BLaER1 (cell line): ENCODE data around the gene PCMT1.

Experiments
- H3K27ac ChIP-seq: shearing (Covaris generic); formaldehyde crosslinking; 2 replicates; pipeline ENCODE4 v1.8.1; 2022
- H3K27me3 ChIP-seq: shearing (Covaris generic); formaldehyde crosslinking; 2 replicates; pipeline ENCODE4 v1.8.1; 2022
- H3K36me3 ChIP-seq: shearing (Covaris generic); formaldehyde crosslinking; 2 replicates; pipeline ENCODE4 v1.8.1; 2022
- H3K4me1 ChIP-seq: shearing (Covaris generic); formaldehyde crosslinking; 2 replicates; pipeline ENCODE4 v1.8.1; 2022
- H3K4me2 ChIP-seq: shearing (Covaris generic); formaldehyde crosslinking; 2 replicates; pipeline ENCODE4 v1.8.1; 2022
- H3K4me3 ChIP-seq: shearing (Covaris generic); formaldehyde crosslinking; 2 replicates; pipeline ENCODE4 v1.8.1; 2022
- H3K9ac ChIP-seq: shearing (Covaris generic); formaldehyde crosslinking; 2 replicates; pipeline ENCODE4 v1.8.1; 2022
- H3K9me3 ChIP-seq: shearing (Covaris generic); formaldehyde crosslinking; 2 replicates; pipeline ENCODE4 v1.8.1; 2022
- H4K20me1 ChIP-seq: shearing (Covaris generic); formaldehyde crosslinking; 2 replicates; pipeline ENCODE4 v1.8.1; 2022
- Cebpa-rat ChIP-seq: shearing (Covaris generic); IDR thresholded peaks from 2 replicates; pipeline ENCODE4 v1.8.1; 2022

The PCMT1 gene

GRCh38 chr6:149857541-149857940 lies 108.0 kb downstream of the PCMT1 start:
- no peak for TF ChIP-seq Cebpa-rat
- no peak overlapping the region for H3K4me2 ChIP-seq
- peaks cover 24% of the 10 kb centered on the region for H3K4me1 ChIP-seq
- peaks cover 34% of the 10 kb centered on the region for H4K20me1 ChIP-seq
- no peak overlapping the region for H3K4me3 ChIP-seq
- no peaks in the 10 kb centered on the region for H3K9me3 ChIP-seq
- no peak overlapping the region for H3K27ac ChIP-seq
- H3K36me3 ChIP-seq: no peaks in the 10 kb centered on the region
- H3K9ac ChIP-seq: no peak overlapping the region
- no peaks in the 10 kb centered on the region for H3K27me3 ChIP-seq

DNA sequence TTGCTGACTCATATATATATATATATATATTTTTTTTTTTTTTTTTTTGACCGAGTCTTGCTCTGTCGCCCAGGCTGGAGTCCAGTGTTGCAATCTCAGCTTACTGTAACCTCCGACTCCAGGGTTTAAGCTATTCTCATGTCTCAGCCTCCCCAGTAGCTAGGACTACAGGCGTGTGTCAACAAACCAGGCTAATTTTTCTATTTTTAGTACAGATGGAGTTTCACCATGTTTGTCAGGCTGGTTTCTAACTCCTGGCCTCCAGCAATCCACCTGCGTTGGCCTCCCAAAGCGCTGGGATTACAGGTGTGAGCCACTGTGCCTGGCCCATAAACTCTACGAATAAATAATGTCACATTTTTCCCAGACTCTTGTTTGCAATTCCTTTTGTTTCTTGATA lies 109.8 kb downstream of the PCMT1 start:
- Histone ChIP-seq H3K9ac (no peak overlapping the region), H3K27ac (no peak overlapping the region), H3K36me3 (no peaks in the 10 kb centered on the region), H3K4me2 (no peak overlapping the region), H3K27me3 (no peaks in the 10 kb centered on the region), H3K4me1 (peaks cover 26% of the 10 kb centered on the region), H3K4me3 (no peak overlapping the region), H3K9me3 (no peaks in the 10 kb centered on the region), H4K20me1 (peaks cover 35% of the 10 kb centered on the region)
- TF ChIP-seq Cebpa-rat: no peak

DNA sequence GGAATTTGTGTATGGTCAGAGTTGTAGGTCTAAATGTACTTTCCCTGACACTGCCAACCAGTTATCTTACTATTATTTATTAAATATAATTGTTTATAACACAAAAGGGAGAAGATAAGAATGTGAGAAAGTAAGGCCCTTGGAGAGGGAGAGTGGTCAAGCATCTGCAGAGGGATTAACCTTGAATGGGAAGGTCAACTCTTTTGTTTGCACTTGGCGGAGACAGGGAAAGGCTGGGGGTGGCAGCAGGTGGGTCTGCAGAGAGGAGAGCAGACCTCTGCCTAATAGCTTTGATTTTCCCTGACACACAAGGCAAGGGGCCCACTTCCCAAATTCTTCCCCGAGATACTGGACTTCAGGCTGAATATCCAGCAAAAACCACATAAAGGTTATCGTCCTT lies 110.4 kb downstream of the PCMT1 start:
- no peak overlapping the region for H3K9ac ChIP-seq
- no peaks in the 10 kb centered on the region for H3K9me3 ChIP-seq
- no peak overlapping the region for H3K27ac ChIP-seq
- peaks cover 28% of the 10 kb centered on the region for H3K4me1 ChIP-seq
- H3K4me3 ChIP-seq: no peak overlapping the region
- peaks cover 35% of the 10 kb centered on the region for H4K20me1 ChIP-seq
- H3K27me3 ChIP-seq: no peaks in the 10 kb centered on the region
- no peak for TF ChIP-seq Cebpa-rat
- H3K4me2 ChIP-seq: no peak overlapping the region
- no peaks in the 10 kb centered on the region for H3K36me3 ChIP-seq

DNA sequence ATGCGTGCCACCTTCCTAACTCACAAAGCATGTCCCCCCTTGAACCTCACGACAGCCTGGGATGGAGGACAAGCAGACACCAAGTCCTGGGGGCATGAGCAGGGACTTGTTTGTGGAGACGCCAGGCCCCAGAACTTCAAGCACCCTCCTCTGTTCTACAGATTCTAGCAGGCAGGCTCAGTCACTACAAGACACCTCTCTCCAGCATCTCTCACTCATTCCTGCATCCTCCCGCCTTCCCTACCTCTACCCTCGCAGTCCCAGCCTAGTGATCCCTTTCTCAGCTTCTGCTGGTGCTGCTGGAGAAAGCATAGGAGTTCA lies 110.9 kb downstream of the PCMT1 start:
- H3K27ac ChIP-seq: no peak overlapping the region
- no peaks in the 10 kb centered on the region for H3K9me3 ChIP-seq
- H3K27me3 ChIP-seq: no peaks in the 10 kb centered on the region
- no peak overlapping the region for H3K9ac ChIP-seq
- H4K20me1 ChIP-seq: peaks cover 35% of the 10 kb centered on the region
- no peaks in the 10 kb centered on the region for H3K36me3 ChIP-seq
- peak overlapping the region; percentile 11 for H3K4me2 ChIP-seq
- TF ChIP-seq Cebpa-rat: no peak
- H3K4me3 ChIP-seq: no peak overlapping the region
- H3K4me1 ChIP-seq: peaks cover 28% of the 10 kb centered on the region
